ENCODE results near the gene LRMDA. TPM values are rescaled to one million over a fixed set of nuclear protein-coding genes. Genes with fewer than 3 reads are reported as not detected.

LRMDA gene
- total RNA-seq, 1 donor from 2014 or later, result 0.19 TPM

DNA sequence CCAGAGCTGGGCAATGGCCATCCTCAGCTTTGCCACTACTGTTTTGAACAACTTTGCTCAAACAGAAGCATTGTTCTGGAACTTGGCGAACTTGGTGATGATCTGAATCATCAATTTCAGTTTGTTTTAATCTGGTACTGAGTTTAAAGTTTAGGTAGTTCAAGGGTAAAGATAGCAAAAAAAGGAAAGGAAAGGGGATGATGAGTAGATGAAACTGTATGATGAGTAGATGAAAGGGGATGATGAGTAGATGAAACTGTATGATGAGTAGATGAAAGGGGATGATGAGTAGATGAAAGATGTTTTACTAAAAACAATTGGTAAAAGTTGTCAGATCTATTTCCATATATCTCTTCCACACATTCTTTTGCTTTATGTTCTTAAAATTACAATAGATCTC, 737.0 kb downstream of the LRMDA start:
- Mint-ChIP-seq H3K9me3 (ENCODE audit: unreplicated experiment) (peaks cover 12% of the 10 kb centered on the region), H3K36me3 (ENCODE audit: unreplicated experiment) (peaks cover 4% of the 10 kb centered on the region), H3K4me1 (ENCODE audit: unreplicated experiment) (no peaks in the 10 kb centered on the region)

DNA sequence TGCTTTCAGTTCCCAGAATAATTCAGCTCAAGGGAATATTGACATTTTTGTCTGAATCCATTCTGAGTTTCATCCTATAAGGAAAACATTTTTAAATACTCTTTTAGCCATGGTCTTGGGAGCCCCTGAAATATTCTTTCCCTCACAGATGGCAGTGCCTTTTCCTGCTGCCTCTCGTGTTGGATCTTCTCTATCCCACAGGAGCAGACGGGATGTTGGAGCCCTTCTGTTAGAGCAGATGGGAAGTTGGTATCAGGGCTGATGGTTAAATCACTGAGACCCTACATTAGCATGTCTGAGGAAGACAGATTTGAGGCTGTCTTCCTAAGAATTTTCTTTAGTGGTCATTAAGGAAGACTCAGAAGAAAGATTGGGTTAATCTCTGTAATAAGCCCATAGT, 737.8 kb downstream of the LRMDA start:
- DNase-seq (ENCODE audit: extremely low spot score, unreplicated experiment), result no peak
- TF ChIP-seq, protein P1, sequence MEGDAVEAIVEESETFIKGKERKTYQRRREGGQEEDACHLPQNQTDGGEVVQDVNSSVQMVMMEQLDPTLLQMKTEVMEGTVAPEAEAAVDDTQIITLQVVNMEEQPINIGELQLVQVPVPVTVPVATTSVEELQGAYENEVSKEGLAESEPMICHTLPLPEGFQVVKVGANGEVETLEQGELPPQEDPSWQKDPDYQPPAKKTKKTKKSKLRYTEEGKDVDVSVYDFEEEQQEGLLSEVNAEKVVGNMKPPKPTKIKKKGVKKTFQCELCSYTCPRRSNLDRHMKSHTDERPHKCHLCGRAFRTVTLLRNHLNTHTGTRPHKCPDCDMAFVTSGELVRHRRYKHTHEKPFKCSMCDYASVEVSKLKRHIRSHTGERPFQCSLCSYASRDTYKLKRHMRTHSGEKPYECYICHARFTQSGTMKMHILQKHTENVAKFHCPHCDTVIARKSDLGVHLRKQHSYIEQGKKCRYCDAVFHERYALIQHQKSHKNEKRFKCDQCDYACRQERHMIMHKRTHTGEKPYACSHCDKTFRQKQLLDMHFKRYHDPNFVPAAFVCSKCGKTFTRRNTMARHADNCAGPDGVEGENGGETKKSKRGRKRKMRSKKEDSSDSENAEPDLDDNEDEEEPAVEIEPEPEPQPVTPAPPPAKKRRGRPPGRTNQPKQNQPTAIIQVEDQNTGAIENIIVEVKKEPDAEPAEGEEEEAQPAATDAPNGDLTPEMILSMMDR (IDR thresholded peaks at IDR 0.05), result no peak
- Mint-ChIP-seq H3K9me3 (ENCODE audit: unreplicated experiment) (peaks cover 12% of the 10 kb centered on the region), H3K27me3 (ENCODE audit: unreplicated experiment) (peaks cover 48% of the 10 kb centered on the region), H3K27ac (ENCODE audit: unreplicated experiment) (no peak overlapping the region), H3K36me3 (ENCODE audit: unreplicated experiment) (peaks cover 4% of the 10 kb centered on the region), H3K4me1 (ENCODE audit: unreplicated experiment) (no peaks in the 10 kb centered on the region), H3K4me3 (ENCODE audit: unreplicated experiment) (no peak overlapping the region)

More for the DNA sequence above, 737.0 kb downstream of the LRMDA start:
- Mint-ChIP-seq H3K27me3 (ENCODE audit: unreplicated experiment) (peaks cover 51% of the 10 kb centered on the region), H3K27ac (ENCODE audit: unreplicated experiment) (no peak overlapping the region), H3K4me3 (ENCODE audit: unreplicated experiment) (no peak overlapping the region)
- DNase-seq (ENCODE audit: extremely low spot score, unreplicated experiment), result no peak
- TF ChIP-seq, protein P1 (IDR thresholded peaks at IDR 0.05), result no peak

DNA sequence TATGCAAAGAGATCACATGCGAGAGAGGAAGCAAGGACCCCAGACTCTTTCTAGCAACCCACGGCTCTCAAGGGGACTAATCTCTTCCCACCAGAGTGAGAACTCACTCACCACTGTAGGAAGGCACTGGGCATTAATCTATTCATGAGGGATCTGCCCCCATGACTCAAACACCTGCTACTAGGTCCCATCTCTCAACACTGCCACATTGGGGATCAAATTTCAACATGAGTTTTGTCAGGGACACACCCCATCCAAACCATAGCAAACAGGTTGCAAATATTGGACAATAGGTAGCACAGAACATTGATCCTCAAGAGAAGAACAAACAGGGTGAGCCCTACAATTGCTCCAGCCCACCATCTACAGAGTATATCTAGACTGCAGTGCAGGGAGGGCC, 740.6 kb downstream of the LRMDA start:
- H3K4me1 Mint-ChIP-seq (ENCODE audit: unreplicated experiment), result no peaks in the 10 kb centered on the region
- H3K36me3 Mint-ChIP-seq (ENCODE audit: unreplicated experiment), result peaks cover 4% of the 10 kb centered on the region
- H3K4me3 Mint-ChIP-seq (ENCODE audit: unreplicated experiment), result no peak overlapping the region
- no peak for DNase-seq (ENCODE audit: extremely low spot score, unreplicated experiment)
- H3K27ac Mint-ChIP-seq (ENCODE audit: unreplicated experiment), result no peak overlapping the region
- H3K9me3 Mint-ChIP-seq (ENCODE audit: unreplicated experiment), result peaks cover 7% of the 10 kb centered on the region
- peaks cover 43% of the 10 kb centered on the region for H3K27me3 Mint-ChIP-seq (ENCODE audit: unreplicated experiment)
- TF ChIP-seq, protein P1 (IDR thresholded peaks at IDR 0.05), result no peak

DNA sequence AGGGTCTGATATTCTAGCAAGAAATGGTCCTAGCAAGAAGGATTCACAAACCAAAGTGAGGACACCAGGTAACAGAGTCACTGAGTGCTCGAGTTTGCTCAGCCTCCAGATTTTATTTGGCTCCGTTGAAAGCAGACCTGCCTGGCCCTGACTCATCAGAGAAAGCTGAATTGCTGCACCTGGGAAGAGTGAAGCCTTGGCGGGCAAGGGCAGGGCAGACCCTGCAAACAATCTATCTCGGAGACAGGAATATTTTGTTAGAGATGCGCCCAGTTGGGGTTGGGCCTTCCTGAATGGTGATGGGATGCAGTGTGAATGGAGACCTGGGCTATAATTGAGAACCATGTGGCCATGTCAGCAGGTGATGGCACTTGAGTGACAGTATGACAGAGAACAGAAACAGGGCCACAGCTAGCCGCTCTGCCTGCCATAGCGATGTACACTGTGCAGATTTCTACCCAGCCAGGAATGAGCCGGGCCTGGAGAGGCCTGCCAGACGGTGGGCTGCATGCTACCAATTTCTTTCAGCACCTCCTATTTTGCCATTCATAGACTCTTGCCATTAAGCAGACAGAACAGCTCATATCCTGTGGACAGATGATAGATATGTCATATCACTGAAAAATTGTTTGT, 744.2 kb downstream of the LRMDA start:
- Mint-ChIP-seq H3K27me3 (ENCODE audit: unreplicated experiment) (peaks cover 18% of the 10 kb centered on the region), H3K36me3 (ENCODE audit: unreplicated experiment) (peaks cover 1% of the 10 kb centered on the region), H3K4me3 (ENCODE audit: unreplicated experiment) (no peak overlapping the region), H3K4me1 (ENCODE audit: unreplicated experiment) (peaks cover 24% of the 10 kb centered on the region), H3K27ac (ENCODE audit: unreplicated experiment) (no peak overlapping the region), H3K9me3 (ENCODE audit: unreplicated experiment) (no peaks in the 10 kb centered on the region)
- TF ChIP-seq, protein P1 (IDR thresholded peaks at IDR 0.05), result no peak
- no peak for DNase-seq (ENCODE audit: extremely low spot score, unreplicated experiment)

DNA sequence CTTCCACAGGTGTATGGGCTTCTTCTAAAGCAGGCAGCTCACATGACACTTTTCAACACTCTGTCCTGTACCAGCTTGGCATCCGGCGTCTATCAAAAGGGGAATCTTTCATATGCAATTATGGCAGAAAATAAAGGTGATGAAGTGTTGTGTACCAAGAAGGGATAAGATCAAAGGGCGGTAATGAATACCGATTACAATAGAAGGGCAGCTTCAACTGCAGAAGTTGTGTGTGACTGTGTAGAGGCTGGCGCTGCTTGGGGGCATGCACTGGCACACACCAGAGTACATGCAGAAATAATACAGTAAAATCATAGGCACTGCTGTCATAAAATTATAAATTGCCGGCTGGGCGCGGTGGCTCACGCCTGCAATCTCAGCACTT, 744.7 kb downstream of the LRMDA start:
- Mint-ChIP-seq H3K4me1 (ENCODE audit: unreplicated experiment) (peaks cover 27% of the 10 kb centered on the region), H3K9me3 (ENCODE audit: unreplicated experiment) (no peaks in the 10 kb centered on the region), H3K4me3 (ENCODE audit: unreplicated experiment) (no peak overlapping the region), H3K36me3 (ENCODE audit: unreplicated experiment) (peaks cover 1% of the 10 kb centered on the region), H3K27me3 (ENCODE audit: unreplicated experiment) (peaks cover 18% of the 10 kb centered on the region), H3K27ac (ENCODE audit: unreplicated experiment) (no peak overlapping the region)
- TF ChIP-seq, protein P1 (IDR thresholded peaks at IDR 0.05), result no peak
- no peak for DNase-seq (ENCODE audit: extremely low spot score, unreplicated experiment)
